ENCODE measurements around the gene ROBO1.
"Not testable (repeated sequence)": the region's sequence is repeated elsewhere in the genome, so short reads cannot be mapped to it uniquely, and the experiment has no call there.

ROBO1 gene

GRCh38 chr3:79310016-79310415, 457.8 kb downstream of the ROBO1 start:
- DNase-seq (ENCODE audit: low spot score): no peak

GRCh38 chr3:79306934-79307570, 460.7 kb downstream of the ROBO1 start:
- DNase-seq (ENCODE audit: low spot score): no peak

- not testable (repeated sequence) for DNase-seq (ENCODE audit: low spot score)
Observed at GRCh38 chr3:79299949-79300635, 467.7 kb downstream of the ROBO1 start.

- DNase-seq (ENCODE audit: low spot score): peak; percentile 4
Observed at GRCh38 chr3:79297245-79297960, 470.4 kb downstream of the ROBO1 start.

GRCh38 chr3:79286882-79287281, 480.9 kb downstream of the ROBO1 start:
- no peak for DNase-seq (ENCODE audit: low spot score)

DNA sequence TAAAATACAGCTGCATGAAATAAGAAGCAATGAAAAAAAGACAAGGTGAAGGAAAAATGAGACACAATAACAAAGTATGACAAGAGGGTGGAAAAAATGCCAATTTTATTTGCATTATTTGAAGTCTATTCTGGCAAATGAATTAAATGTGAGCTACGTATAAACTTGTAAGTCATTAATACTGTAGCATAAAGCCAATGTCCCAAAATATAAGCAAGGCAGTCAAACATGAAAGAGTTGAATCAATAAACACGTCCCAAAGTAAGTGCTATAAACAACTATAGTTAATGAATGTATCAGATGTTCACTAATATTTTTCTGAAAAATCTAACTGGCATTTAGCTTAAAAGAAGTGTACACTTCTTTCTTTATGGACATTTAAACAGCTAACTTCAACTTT, 481.9 kb downstream of the ROBO1 start:
- no peak for DNase-seq (ENCODE audit: low spot score)

DNA sequence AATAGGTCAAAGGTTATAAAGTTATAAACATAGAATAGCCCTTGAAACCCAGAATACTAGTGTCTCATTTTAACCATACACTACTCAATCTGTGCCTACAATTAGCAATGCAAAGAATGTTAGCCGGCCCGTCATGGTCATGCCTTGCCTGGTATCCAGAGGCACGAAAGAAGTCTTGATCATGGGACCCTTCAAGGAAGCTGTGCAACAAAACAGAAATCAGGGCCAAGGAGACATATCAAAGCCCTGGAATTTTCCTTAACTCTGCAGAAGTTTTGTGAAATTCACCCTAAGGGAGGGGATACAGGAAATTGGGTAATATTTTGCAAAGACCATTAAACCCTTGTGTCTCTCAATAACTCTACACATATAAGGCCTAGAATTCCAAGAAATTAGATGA, 482.4 kb downstream of the ROBO1 start:
- no peak for DNase-seq (ENCODE audit: low spot score)

DNA sequence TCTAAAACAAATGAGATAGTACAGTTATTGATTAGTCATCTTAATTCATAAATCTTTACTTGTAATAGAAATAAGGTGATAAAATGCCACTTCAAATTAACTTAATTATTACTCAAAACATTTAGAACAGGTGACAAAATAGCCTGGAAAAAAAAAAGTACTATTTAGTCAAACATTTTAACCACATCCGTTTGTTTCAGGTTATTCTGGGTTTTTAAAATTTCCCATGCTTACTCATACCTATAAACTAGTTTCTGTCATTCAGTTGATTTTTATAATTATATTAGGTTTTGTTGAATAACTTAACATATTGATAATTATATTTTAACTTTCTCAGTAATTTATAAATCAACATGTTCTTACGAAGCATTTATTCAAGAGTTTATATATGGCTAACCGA, 483.0 kb downstream of the ROBO1 start:
- DNase-seq (ENCODE audit: low spot score): no peak

GRCh38 chr3:79278681-79279080, 489.1 kb downstream of the ROBO1 start:
- no peak for DNase-seq (ENCODE audit: low spot score)

- DNase-seq (ENCODE audit: low spot score): no peak
Observed at GRCh38 chr3:79268422-79268821, 499.4 kb downstream of the ROBO1 start.

GRCh38 chr3:79264892-79265291, 502.9 kb downstream of the ROBO1 start:
- DNase-seq (ENCODE audit: low spot score): no peak

- no peak for DNase-seq (ENCODE audit: low spot score)
Observed at GRCh38 chr3:79263423-79263822, 504.4 kb downstream of the ROBO1 start.

- no peak for DNase-seq (ENCODE audit: low spot score)
Observed at GRCh38 chr3:79258479-79258878, 509.3 kb downstream of the ROBO1 start.

- no peak for DNase-seq (ENCODE audit: low spot score)
Observed at GRCh38 chr3:79257791-79258190, 510.0 kb downstream of the ROBO1 start.

DNA sequence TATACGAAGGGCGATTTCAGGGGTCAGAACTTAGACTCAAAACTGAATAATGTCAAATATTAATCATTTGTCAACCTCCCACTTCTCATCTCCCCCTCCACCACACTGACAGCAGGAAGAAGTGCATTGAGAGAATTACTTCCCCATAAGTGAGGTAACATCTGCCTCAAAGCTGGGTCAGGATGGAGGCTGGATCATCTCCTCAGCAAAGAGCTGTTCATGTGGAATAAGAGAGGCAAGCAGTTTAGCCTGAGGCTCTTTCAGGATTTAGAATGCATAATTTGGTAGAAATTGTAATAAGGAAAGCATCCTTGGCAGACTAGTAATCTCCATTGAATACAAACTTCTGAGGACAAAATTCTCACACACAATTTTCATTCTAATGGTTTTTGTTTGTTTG, 512.1 kb downstream of the ROBO1 start:
- DNase-seq (ENCODE audit: low spot score): no peak

DNA sequence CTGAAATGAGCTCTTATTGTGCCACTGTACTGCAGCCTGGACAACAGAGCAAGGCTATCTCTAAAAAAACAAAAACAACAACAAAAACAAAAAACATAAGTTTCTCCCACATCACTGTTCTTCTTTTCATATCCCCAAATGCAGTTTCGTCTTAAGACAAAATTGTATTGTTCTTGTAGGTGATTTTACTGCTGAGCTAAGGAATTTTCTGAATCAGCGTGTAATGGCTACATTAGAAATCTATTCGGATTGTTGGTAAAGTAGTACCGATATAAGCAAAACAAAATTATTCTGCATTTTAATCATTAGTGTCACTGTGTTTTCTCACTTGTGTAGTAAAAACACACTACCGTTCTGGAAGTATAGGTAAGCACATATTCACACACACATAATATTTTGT, 512.5 kb downstream of the ROBO1 start:
- no peak for DNase-seq (ENCODE audit: low spot score)

DNA sequence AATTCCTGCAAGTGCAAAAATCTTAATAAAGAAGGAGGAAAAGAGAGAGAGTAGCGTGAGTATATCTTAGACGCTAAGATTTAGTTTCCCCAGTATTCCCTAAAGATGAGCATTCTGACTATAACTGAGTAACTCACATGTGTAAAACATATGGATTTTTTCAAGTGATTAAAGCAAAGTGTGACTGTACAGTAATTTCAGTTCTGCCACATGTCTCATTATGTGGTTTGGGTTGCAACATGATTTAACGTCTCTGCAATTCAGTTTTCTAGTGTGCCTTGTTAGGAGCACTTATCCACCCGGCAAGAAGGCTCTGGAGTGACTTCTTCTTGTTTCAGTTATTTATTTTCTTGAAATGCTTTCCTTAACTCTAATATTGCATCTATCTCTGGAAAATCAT, 514.1 kb downstream of the ROBO1 start:
- DNase-seq (ENCODE audit: low spot score): no peak

- no peak for DNase-seq (ENCODE audit: low spot score)
Observed at GRCh38 chr3:79253271-79253670, 514.5 kb downstream of the ROBO1 start.

GRCh38 chr3:79250746-79251145, 517.1 kb downstream of the ROBO1 start:
- no peak for DNase-seq (ENCODE audit: low spot score)

GRCh38 chr3:79249701-79250100, 518.1 kb downstream of the ROBO1 start:
- no peak for DNase-seq (ENCODE audit: low spot score)

DNA sequence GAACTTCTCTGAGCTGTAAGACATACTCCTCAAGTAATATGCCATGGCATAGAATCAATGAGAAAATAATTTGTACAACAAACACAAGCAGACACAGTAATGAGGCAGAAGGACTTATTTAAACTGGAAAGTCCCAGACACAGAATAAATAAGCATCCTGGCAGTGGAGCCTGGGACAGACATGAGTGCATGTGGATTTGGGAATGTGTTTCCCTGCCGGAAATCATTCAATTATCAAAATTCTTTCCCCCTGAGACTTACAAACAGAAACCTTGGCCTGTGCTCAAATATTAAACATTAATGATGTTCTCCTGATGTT, 520.1 kb downstream of the ROBO1 start:
- no peak for DNase-seq (ENCODE audit: low spot score)

DNA sequence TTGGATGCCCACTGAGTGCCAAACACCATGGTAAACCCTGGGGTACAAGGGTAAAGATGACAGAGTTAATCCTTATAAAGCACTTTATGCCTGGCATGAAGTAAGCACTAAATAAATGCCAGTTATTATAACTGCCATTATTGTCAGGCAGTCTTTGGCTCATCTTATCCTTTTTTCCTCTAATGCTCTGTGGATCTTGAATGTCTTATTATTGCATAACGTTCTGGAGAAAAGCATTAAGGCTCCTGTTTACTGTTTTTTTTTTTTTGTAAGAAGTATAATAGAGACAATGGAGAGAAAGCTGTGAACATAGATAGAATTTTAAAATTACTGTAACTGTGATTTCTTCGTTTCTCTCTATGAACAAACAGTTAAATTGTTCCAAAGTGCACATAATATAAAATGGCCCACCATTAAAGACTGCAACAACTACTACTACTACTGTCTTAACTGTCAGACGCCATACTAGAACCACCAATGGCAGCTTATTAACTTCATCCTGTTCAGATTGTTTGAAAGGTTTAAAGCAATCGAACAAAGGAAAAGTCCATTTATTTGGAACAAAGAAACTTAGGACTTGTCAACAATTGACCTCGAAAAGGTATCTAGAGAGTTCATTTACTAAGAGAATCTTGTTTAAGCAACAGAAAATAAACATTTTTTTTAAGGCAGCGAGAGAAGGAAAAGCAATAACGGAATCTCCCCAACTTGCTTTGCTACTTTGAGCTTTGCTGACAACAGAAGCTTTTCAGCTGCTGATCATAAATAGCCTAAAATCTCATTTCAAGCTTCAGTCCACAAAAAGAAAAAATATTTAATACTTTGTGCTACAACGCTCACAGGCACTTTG, 520.7 kb downstream of the ROBO1 start:
- no peak for DNase-seq (ENCODE audit: low spot score)

Data from Ammon's horn (tissue), 1 donor.